ENCODE data around the gene DENND2A. TPM values are rescaled to one million over a fixed set of nuclear protein-coding genes. Genes with fewer than 3 reads are reported as not detected.

DENND2A gene
- polyA plus RNA-seq, 2 of the 4 experiments (the other 2 are of a cell fraction): 0.37 to 0.63 TPM

GRCh38 chr7:140638173-140638791 lies 2.3 kb downstream of the DENND2A start:
- POLR2A ChIA-PET: interaction anchor here (0.6 kb wide), 2 partner anchors 97 to 113 kb away, joined by 4 to 7 read pairs; no protein-coding TSS in a partner anchor
- Histone ChIP-seq H3K4me3 (no peak overlapping the region), H3K27ac (0 out of 6 replicates have a peak overlapping the region, but pooled peaks of 1 of the 2 experiments have one; percentile 31), H3K4me2 (no peak overlapping the region), H3K4me1 (no peaks in the 10 kb centered on the region; the same call in 2 of the 3 replicates), H3K9me3 (no peaks in the 10 kb centered on the region)
- peak in 1 of 2 experiments; percentile 55 for DNase-seq (ENCODE audit: low read depth in 1 of 2, low spot score in 1 of 2)
- CTCF ChIA-PET: interaction anchor here (0.7 to 4.8 kb wide), 7 partner anchors 8 to 121 kb away, joined by 3 to 39 read pairs (median 4); no protein-coding TSS in a partner anchor
- WGBS (ENCODE audit: missing lambda C conversion rate): 69% methylated on average over 6 of the region's 6 CpGs
- no peak for FAIRE-seq
- no peak for TF ChIP-seq RNF2 (IDR thresholded peaks at IDR 0.05; ENCODE audit: borderline replicate concordance, low read depth)
- TF ChIP-seq SREBF2 (IDR thresholded peaks at IDR 0.05): no peak
- no peak for TF ChIP-seq HOXB13 (CRISPR knock-in tag; IDR thresholded peaks at IDR 0.05; ENCODE audit: low read depth)
- TF ChIP-seq CEBPB (IDR thresholded peaks at IDR 0.05): no peak
- peak; percentile 26 to 44; a peak in 3 of 5 replicates for TF ChIP-seq RAD21 (conservative IDR thresholded peaks at IDR 0.05 in 1 of 2, IDR thresholded peaks at IDR 0.05 in 1 of 2)
- no peak for TF ChIP-seq RFX5 (IDR thresholded peaks at IDR 0.05)
- TF ChIP-seq SMC3 (IDR thresholded peaks at IDR 0.05): peak; percentile 19; the same call in 1 of the 3 replicates
- ATAC-seq: peak; percentile 31 to 78; a peak in 3 of 6 replicates

- Histone ChIP-seq H3K4me3 (no peak overlapping the region), H3K27ac (peak overlapping the region in 1 of 2 experiments; percentile 5; a peak in 1 of 6 replicates), H3K9me3 (no peaks in the 10 kb centered on the region), H3K4me2 (no peak overlapping the region), H3K4me1 (no peaks in the 10 kb centered on the region; the same call in 2 of the 3 replicates)
- FAIRE-seq: no peak
- ATAC-seq: no peak
- TF ChIP-seq HES2 (IDR thresholded peaks at IDR 0.05) (no peak), FOSB (CRISPR knock-in tag; IDR thresholded peaks at IDR 0.05) (no peak), MYC (IDR thresholded peaks at IDR 0.05; ENCODE audit: borderline replicate concordance, low read length) (no peak), SREBF2 (IDR thresholded peaks at IDR 0.05) (no peak)
- no peak for DNase-seq (ENCODE audit: low read depth in 1 of 2, low spot score in 1 of 2)
- POLR2A ChIA-PET: no interaction called here
- WGBS (ENCODE audit: missing lambda C conversion rate): 70% methylated on average over 3 of the region's 3 CpGs
- CTCF ChIA-PET: interaction anchor here (1.0 to 4.8 kb wide), 5 partner anchors 9 to 120 kb away, joined by 4 to 39 read pairs (median 14); no protein-coding TSS in a partner anchor
Measured at GRCh38 chr7:140637400-140637799, 3.2 kb downstream of the DENND2A start.

- no peaks in the 10 kb centered on the region; the same call in 2 of the 3 replicates for H3K4me1 ChIP-seq
- no peak overlapping the region for H3K27ac ChIP-seq
- no peak for TF ChIP-seq ELK1 (IDR thresholded peaks at IDR 0.05; ENCODE audit: low read depth, low read length)
- no peak for TF ChIP-seq SREBF2 (IDR thresholded peaks at IDR 0.05)
- no peak for TF ChIP-seq FOSB (CRISPR knock-in tag; IDR thresholded peaks at IDR 0.05)
- TF ChIP-seq ZSCAN20 (CRISPR knock-in tag; IDR thresholded peaks at IDR 0.05): no peak
- TF ChIP-seq NR3C1 (IDR thresholded peaks at IDR 0.05): no peak
- TF ChIP-seq RNF2 (IDR thresholded peaks at IDR 0.05; ENCODE audit: borderline replicate concordance, low read depth): no peak
- no peak for TF ChIP-seq JUN (IDR thresholded peaks at IDR 0.05)
- no peak overlapping the region for H3K4me2 ChIP-seq
- ATAC-seq (no peak), DNase-seq (ENCODE audit: low read depth in 1 of 2, low spot score in 1 of 2) (no peak), FAIRE-seq (no peak)
- H3K9me3 ChIP-seq: no peaks in the 10 kb centered on the region
- no peak overlapping the region for H3K4me3 ChIP-seq
- WGBS (ENCODE audit: missing lambda C conversion rate): 86% methylated on average over 5 of the region's 5 CpGs
- ChIA-PET POLR2A (interaction anchor here (0.8 kb wide), 1 partner anchor 11 kb away, joined by 9 read pairs; no protein-coding TSS in a partner anchor), CTCF (interaction anchor here (0.6 to 4.8 kb wide), 6 partner anchors 11 to 881 kb away, joined by 3 to 39 read pairs (median 9); no protein-coding TSS in a partner anchor)
Measured at GRCh38 chr7:140635816-140636215, 4.8 kb downstream of the DENND2A start.

GRCh38 chr7:140635345-140635744 lies 5.3 kb downstream of the DENND2A start:
- ChIA-PET CTCF (interaction anchor here (0.7 to 4.8 kb wide), 6 partner anchors 11 to 461 kb away, joined by 3 to 39 read pairs (median 9); no protein-coding TSS in a partner anchor), POLR2A (no interaction called here)
- Histone ChIP-seq H3K27ac (no peak overlapping the region), H3K4me3 (no peak overlapping the region), H3K9me3 (no peaks in the 10 kb centered on the region), H3K4me2 (no peak overlapping the region), H3K4me1 (no peaks in the 10 kb centered on the region)
- ATAC-seq: no peak
- FAIRE-seq: no peak
- no peak for DNase-seq (ENCODE audit: low read depth in 1 of 2, low spot score in 1 of 2)
- TF ChIP-seq MYC (IDR thresholded peaks at IDR 0.05; ENCODE audit: borderline replicate concordance, low read length) (no peak), CBX2 (IDR thresholded peaks at IDR 0.05; ENCODE audit: borderline replicate concordance, low read depth) (no peak), BHLHE40 (IDR thresholded peaks at IDR 0.05; ENCODE audit: low read depth, low read length) (no peak), TP53 (CRISPR knock-in tag; IDR thresholded peaks at IDR 0.05) (no peak), EHMT2 (IDR thresholded peaks at IDR 0.05; ENCODE audit: low read depth) (no peak), JUN (IDR thresholded peaks at IDR 0.05) (no peak)
- WGBS (ENCODE audit: missing lambda C conversion rate): 83% methylated on average over 5 of the region's 5 CpGs

Measured in A549 (cell line).